ENCODE data around the gene DEPDC7.
A peak's percentile ranks its signal among the peaks of the same experiment; 100 is the strongest.
"Not testable (repeated sequence)": the region's sequence is repeated elsewhere in the genome, so short reads cannot be mapped to it uniquely, and the experiment has no call there.

DEPDC7 gene

GRCh38 chr11:33015621-33016551, at the start of gene DEPDC7:
DEPDC7 (plus strand) TSS chr11:33015878; CDS start chr11:33015956, 78 bp downstream.
- DNase-seq (ENCODE audit: low read depth) = peak; percentile 44

- DNase-seq (ENCODE audit: low read depth) = no peak
Observed at GRCh38 chr11:32968541-32968940, 47.1 kb upstream of the DEPDC7 start.

- DNase-seq (ENCODE audit: low read depth) = not testable (repeated sequence)
Observed at GRCh38 chr11:32972233-32972632, 43.4 kb upstream of the DEPDC7 start.

GRCh38 chr11:32972781-32973180, 42.9 kb upstream of the DEPDC7 start:
- no peak for DNase-seq (ENCODE audit: low read depth)

- no peak for DNase-seq (ENCODE audit: low read depth)
Observed at GRCh38 chr11:32982626-32983025, 33.1 kb upstream of the DEPDC7 start.

GRCh38 chr11:32983506-32983905, 32.2 kb upstream of the DEPDC7 start:
- no peak for DNase-seq (ENCODE audit: low read depth)

GRCh38 chr11:32985600-32985999, 30.1 kb upstream of the DEPDC7 start:
- no peak for DNase-seq (ENCODE audit: low read depth)

GRCh38 chr11:32987851-32988250, 27.8 kb upstream of the DEPDC7 start:
- no peak for DNase-seq (ENCODE audit: low read depth)

- no peak for DNase-seq (ENCODE audit: low read depth)
Observed at GRCh38 chr11:32990481-32990880, 25.2 kb upstream of the DEPDC7 start.

- DNase-seq (ENCODE audit: low read depth) = no peak
Observed at GRCh38 chr11:32991427-32991826, 24.3 kb upstream of the DEPDC7 start.

- no peak for DNase-seq (ENCODE audit: low read depth)
Observed at GRCh38 chr11:32991898-32992297, 23.8 kb upstream of the DEPDC7 start.

- DNase-seq (ENCODE audit: low read depth) = peak; percentile 83
Observed at GRCh38 chr11:33000181-33000580, 15.5 kb upstream of the DEPDC7 start.

- DNase-seq (ENCODE audit: low read depth) = no peak
Observed at GRCh38 chr11:33001281-33001680, 14.4 kb upstream of the DEPDC7 start.

GRCh38 chr11:33001751-33002542, 13.7 kb upstream of the DEPDC7 start:
- DNase-seq (ENCODE audit: low read depth) = no peak

- no peak for DNase-seq (ENCODE audit: low read depth)
Observed at GRCh38 chr11:33005175-33005574, 10.5 kb upstream of the DEPDC7 start.

- DNase-seq (ENCODE audit: low read depth) = no peak
Observed at GRCh38 chr11:33006010-33006409, 9.7 kb upstream of the DEPDC7 start.

GRCh38 chr11:33013755-33014154, 1.9 kb upstream of the DEPDC7 start:
- DNase-seq (ENCODE audit: low read depth) = peak; percentile 21

GRCh38 chr11:33016654-33017053, 976 bp downstream of the DEPDC7 start:
- no peak for DNase-seq (ENCODE audit: low read depth)

- no peak for DNase-seq (ENCODE audit: low read depth)
Observed at GRCh38 chr11:33017478-33017877, 1.8 kb downstream of the DEPDC7 start.

- no peak for DNase-seq (ENCODE audit: low read depth)
Observed at GRCh38 chr11:33017965-33018364, 2.3 kb downstream of the DEPDC7 start.

- no peak for DNase-seq (ENCODE audit: low read depth)
Observed at GRCh38 chr11:33018840-33019239, 3.2 kb downstream of the DEPDC7 start.

GRCh38 chr11:33021501-33021900, 5.8 kb downstream of the DEPDC7 start:
- no peak for DNase-seq (ENCODE audit: low read depth)

- no peak for DNase-seq (ENCODE audit: low read depth)
Observed at GRCh38 chr11:33021937-33022336, 6.3 kb downstream of the DEPDC7 start.

All from GM04503 (cell line).